EH (cell line): Measurements from ENCODE around the gene C11orf16.
"Not testable (repeated sequence)": the region's sequence is repeated elsewhere in the genome, so short reads cannot be mapped to it uniquely, and the experiment has no call there.

Experiments used
- DNase-seq: peaks from one replicate; pipeline ENCODE4 v3.0.0-alpha.2; 2015; ENCODE audit warnings: low read depth

The C11orf16 gene, protein sequence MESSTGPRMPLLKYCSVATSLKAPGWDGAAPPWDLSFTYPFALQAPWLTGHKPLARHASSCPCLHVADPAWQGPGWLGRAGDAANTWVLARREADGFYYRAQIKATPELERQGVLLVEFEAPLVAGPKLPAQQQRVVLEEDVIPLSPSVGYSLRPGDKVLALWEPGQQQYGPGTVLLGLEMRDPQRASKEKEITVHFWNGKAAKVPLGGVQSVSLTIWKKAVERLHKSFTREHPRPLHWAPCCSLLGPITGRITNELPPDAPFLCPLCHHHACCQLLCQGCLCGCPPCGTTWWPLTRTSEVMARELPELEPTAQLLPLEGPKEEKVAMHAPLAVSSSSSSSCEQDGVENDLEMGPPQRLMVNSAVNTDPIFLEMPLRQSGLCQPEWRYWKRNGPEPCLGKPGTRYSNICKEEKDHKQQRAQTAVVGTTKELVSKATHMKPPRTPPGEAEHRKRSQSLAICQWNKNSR

DNA sequence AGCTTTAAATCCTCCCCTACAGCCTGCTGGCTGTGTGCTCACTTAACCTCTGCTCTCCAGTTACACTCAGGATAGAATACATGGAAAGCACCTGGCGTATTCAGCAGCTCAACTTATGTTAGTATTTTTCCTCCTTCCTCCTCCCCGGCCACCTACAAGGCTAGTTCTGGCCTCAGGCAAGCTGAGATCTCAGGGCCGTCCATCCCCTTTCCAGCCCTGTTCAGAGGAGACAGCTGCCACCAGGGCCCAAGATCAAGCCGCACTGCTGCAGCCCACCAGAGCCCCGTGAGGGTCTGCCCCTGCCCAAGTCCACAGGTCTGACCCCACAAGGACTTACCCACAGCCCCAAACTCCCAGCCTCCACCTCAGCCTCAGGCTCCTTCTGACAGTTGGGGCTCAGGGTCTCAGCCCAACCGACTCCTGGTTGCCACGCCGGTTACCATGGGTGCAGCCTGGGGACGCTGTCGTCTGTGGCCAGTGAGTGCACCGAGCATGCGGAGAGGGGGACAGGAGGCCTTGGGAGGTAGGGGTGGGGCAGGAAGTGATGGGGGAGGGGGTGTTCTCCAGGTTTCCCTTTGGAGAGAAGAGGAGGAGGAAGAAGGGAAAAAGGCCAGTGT lies at the start of gene C11orf16:
TSS of gene C11orf16 (minus strand) at position 384 of the 617 bp plus-strand sequence. CDS start 639 bp downstream, outside the sequence.
- DNase-seq: no peak

DNA sequence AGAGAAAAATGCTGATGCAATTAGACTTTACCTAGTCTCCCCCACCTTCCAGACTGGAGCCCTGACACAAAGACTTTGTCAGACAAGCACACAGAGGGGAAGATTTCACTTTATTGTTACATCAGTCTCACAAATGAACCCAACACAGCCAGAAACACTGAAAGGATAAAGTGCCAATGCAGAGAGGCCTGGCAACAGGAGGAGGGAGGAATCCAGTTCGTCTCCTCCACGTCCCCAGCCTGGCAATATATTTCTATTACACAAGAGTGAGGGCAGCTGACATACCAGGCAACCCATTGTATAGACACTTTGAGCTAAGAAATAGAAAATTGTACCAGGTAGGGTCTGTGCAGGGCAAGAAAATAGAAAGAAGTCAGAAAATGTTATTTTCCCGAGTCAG lies 47.7 kb upstream of the C11orf16 start:
- DNase-seq: no peak

- not testable (repeated sequence) for DNase-seq
Observed at GRCh38 chr11:8979365-8979764, 46.6 kb upstream of the C11orf16 start.

DNA sequence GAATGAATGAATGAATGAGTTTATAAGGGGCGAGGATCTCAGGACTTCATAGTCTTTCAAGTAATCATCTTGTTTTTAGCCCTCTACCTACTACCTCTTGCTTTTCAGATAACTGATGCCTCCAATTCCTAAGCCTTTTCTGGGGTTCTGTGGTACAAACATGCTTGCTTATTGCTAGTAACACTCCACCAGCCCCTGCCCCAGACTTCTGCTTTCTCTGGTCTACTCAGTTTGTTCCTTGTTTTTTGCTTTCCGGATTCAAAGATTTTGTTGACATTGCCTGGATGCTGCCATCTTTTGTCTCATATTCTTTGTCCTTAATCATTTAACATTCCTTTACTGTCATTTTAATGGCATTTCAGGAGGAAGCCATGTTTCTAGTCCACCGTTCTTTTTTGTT lies 40.4 kb upstream of the C11orf16 start:
- peak; percentile 22 for DNase-seq

GRCh38 chr11:8971924-8972316 lies 39.2 kb upstream of the C11orf16 start:
- no peak for DNase-seq

DNA sequence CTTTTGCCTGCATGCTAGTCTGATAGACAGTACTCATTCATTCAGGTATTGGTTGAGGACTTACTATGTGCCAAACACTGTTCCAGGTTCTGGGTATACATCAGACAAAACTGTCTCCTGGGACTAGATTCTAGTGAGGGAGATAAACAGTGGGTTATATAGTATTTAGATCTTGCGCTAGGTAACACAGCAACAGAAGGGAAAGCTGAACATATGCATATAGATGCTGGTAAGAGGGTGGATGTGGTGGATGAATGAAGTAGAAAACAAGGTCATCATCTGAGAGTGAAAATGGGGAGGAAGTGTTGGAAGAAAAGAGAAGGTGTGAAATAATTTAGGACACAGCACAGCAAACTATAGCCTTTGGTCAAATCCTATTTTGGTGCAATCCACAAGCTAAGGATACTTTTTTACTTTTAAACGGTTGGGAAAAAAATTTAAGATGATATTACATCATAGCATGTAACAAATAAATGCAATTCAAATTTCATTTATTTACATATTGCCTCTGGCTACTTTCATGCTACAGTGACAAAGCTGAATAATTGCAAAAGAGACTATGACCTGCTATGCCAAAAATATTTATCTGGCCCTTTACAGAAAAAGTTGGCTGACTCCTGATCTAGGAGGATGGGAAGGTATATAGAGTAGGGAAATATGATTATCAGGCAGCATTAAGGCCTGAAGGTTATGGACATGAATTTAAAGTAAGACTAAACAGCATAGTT lies 38.6 kb upstream of the C11orf16 start:
- DNase-seq: no peak

DNA sequence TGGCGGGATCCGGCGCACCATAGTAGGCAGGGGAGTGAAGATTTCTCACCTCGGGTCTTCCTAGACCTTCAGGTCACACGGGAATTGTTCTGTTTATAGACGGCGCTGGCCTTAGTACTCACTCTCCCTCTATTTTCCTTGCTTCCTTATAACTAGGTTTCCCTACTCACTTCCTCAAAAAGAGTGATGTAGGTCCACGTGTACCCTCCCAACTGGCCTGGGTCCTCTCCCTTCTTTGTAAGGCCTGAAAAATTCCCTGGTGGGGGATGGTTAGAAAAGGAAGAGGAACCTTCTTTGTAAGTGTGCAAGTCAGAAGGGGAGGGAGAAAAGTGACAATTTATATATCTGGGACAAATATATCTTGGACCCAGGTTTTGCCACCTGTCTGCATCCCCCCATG lies 34.4 kb upstream of the C11orf16 start:
- no peak for DNase-seq

DNA sequence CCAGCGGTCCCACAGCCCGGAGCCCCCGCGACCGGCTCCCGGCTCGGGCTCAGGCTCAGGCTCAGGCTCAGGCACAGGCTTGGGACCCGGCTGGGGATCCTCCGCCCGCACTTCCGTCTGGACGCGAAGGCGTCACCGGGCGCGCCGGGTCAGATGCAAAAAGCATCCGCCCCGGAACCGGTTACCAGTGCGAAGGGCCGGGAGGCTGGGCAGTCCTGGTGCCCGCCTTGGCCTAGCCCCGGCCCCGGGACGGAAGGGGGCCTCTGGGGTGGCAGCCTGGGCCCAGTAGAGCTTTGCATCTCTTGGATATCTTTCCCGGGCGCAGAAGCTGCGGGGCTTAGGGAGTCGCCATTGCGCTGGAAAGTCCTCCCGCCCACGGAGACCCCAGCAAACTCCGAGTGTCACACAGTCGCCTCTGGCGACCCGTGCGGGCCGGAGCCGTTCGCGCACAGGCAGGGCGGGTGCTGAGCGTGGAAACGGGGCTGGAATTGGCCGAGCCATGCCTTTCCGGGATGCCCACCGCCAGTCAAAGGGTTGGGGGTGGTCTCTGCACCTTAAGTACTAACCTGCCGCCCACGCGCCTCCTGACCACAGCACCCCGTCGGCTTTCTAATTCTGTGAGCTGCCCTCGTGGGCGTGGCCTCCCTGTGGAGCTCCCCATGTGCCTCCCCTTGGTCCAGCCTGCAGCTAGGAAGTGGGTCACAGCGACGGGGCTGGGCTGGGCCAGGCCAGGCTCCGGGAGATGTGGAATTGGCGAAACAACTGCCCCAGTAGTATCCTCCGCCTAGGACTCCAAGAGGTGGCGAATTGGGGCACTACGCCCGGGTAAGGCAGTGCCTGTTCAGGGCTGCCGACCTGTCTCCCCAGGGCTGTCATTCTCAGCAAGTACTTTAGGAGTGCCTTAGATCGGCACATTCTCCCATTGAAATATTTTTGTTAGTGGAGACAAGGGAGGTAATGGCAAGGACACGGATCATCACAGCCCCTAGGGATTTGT lies 31.9 kb upstream of the C11orf16 start, which contains the start of gene TMEM9B:
TSS of gene TMEM9B (minus strand) at position 119 of the 997 bp plus-strand sequence. CDS start 129 bp downstream, outside the sequence.
- DNase-seq: peak; percentile 87

DNA sequence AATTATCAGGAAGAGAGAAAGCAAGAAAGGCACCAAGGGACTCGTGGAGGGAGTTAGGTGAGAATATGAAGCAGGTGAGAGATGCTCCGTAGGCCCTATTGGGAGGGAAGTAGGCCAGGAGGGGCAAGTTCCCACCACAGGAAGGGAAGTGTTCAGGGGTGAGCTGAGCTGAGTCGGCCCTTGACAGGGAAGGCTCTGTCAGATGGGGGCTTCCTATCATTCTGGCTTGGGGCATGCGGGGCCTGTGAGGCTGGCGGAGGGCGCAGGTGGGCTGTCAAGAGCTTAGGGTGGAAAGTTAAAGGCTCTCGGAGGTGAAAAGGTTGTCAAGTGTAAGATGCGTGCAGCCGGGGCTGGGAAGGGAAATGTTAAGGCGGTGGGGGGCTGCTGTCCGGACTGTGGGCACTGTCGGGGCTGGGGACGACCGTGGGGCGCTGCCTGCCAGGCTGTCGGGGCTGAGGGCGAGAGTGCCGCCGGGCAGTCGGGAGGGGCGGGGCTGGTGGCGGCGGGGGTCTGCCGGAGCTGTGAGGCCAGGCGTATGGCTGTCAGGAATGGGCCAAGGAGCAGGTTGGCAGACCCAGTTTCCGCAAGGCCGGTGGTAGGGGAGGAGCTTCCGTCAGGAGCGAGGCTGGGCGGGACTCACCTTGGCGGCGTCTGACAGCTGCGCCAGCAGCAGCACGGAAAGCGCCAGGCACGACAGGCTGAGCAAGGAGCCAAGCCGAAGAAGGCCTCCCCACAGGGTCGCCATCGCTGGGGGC lies 31.0 kb upstream of the C11orf16 start:
- peak; percentile 70 for DNase-seq

DNA sequence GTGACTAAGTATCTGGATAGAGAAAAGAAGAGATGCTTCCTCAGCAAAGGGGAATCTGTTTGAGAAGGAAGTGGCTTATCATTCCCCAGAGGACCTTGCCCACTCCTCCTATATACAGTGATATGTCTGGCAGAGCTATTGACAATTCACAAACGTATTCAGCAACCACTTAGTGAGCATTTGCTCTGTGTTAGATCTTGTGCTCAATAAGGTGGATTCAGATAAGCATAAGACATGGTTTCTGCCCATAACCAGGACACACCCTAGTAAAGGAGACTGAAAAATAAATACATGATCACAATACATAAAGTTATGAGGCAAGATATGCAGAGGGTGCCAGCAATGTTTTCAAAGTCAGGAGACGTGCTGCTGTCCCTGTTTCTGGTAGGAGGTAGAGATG lies 30.1 kb upstream of the C11orf16 start:
- no peak for DNase-seq

- DNase-seq: no peak
Observed at GRCh38 chr11:8961401-8961800, 28.7 kb upstream of the C11orf16 start.

DNA sequence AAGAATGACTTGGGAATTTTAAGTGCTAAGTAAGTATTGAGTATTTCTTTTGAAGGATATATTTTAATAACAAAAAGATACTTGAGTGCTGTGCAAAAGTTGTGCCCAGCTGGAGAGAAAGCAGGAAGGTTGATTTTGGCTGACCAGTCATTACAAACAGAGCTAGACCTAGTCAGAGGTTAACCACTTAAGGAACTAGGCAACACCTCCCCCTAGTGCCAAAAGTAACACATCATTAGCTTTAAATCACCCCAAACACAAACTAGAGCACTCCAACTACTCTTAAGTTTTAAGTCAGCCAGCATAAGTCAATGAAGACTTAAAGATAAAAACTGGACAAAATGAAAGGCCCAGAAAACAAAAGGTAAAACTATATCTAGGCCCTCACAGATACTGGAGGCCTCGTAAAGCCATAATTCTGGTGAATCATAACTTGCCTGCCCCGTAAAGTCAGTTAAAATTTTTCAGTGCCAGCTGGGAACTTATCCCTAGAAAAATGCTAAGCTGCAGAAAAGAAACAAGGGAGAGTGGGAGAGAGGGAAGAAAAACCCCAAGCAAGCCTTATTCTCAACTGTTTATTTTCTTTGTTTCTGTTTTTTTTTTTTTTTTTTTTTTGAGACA lies 26.9 kb upstream of the C11orf16 start:
- DNase-seq: peak; percentile 85

DNA sequence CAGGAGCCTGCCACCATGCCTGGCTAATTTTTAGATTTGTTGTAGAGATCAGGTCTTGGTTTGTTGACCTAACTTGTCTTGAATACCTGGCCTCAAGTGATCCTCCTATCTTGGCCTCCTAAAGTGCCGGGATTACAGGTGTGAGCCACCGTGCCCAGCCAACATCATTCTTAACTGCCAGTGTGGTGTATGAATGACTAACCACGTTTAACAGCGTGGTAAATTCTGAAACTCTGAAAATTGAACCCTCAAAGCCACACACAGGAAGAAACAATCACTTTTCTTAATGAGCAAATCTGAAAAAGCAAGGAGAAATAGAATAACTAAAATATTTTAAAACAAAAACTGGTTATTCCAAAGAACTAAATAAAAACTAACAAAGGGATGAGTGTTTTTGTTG lies 24.1 kb upstream of the C11orf16 start:
- DNase-seq: no peak

- no peak for DNase-seq
Observed at GRCh38 chr11:8948886-8949285, 16.1 kb upstream of the C11orf16 start.

GRCh38 chr11:8947230-8947943 lies 14.6 kb upstream of the C11orf16 start:
- DNase-seq: no peak

DNA sequence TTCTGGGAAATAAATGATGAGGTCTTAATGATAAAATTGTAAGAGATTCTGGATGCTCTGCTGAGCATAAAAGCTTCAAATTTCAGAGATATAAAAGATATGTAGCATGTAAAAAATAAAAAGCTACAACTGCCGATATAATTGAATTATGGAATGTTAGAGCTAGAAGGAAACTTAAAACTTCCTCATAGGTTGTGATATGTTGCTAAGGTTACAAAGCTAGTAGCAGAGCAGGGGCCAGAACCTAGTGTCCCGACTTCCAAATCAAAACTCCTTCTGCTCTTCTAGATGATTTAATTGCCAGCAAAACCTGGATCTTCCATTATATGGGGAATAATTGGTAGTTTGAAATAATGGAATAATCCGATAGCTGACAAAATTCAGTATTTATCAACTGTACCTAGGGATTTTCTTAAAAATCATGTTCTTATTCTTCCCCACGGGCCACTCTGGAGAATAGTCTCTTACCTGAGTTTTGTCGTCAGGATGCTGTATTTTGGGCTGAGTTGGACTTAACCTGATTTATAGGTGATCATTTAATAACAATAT lies 9.8 kb upstream of the C11orf16 start, which contains the start of gene ASCL3:
TSS of gene ASCL3 (minus strand) at position 499 of the 549 bp plus-strand sequence. CDS start 4,855 bp downstream, outside the sequence.
- DNase-seq: no peak

- DNase-seq: no peak
Observed at GRCh38 chr11:8941341-8942103, 8.8 kb upstream of the C11orf16 start.

- no peak for DNase-seq
Observed at GRCh38 chr11:8937659-8938058, 4.9 kb upstream of the C11orf16 start.
